ENCODE results near the gene HTR6. TPM values are rescaled to one million over a fixed set of nuclear protein-coding genes. Genes with fewer than 3 reads are reported as not detected.

The HTR6 gene
- total and polyA plus RNA-seq, 2 donors, result 0.02 TPM; not detected in 1

DNA sequence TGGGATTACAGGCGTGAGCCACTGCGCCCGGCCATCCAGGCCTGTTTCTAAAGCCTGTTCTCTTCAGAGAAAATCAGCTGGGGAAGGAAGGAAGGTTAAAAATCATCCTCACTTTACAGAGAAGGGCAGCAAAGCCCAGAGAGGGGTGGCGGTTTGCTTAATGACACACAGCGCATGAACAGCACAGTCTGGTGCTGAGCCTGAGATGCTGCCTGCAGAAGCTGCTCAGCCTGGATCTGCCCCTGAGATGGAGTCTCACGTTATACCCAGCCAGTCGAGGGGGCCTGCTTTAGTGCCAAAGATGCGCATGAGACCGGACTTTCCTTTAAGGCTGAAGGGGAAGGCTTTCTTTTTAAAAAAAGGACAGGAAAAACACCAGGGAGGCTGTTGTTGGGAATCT, 21.3 kb downstream of the HTR6 start:
- Histone ChIP-seq H3K9me3 (ENCODE audit: control insufficient read depth in 2 of 2, insufficient read depth in 1 of 2, low read length in 1 of 2) (peaks cover 0 to 16% of the 10 kb centered on the region in 2 donors), H3K4me1 (ENCODE audit: control insufficient read depth in 2 of 2, insufficient read depth in 2 of 2, low read length in 2 of 2) (no peaks in the 10 kb centered on the region), H3K36me3 (ENCODE audit: control insufficient read depth in 2 of 2, insufficient read depth in 2 of 2, low read length in 1 of 2) (no peaks in the 10 kb centered on the region), H3K27me3 (ENCODE audit: control insufficient read depth in 2 of 2, insufficient read depth in 1 of 2, low read length in 1 of 2) (no peaks in the 10 kb centered on the region), H3K27ac (ENCODE audit: low read depth in 1 of 2, low read length in 1 of 2) (no peak overlapping the region), H3K4me3 (ENCODE audit: low read length in 2 of 2) (no peak overlapping the region)
- no peak for DNase-seq (ENCODE audit: low read depth in 6 of 9, low spot score in 9 of 9)
- 90% methylated on average over 9 of the region's 9 CpGs for WGBS

DNA sequence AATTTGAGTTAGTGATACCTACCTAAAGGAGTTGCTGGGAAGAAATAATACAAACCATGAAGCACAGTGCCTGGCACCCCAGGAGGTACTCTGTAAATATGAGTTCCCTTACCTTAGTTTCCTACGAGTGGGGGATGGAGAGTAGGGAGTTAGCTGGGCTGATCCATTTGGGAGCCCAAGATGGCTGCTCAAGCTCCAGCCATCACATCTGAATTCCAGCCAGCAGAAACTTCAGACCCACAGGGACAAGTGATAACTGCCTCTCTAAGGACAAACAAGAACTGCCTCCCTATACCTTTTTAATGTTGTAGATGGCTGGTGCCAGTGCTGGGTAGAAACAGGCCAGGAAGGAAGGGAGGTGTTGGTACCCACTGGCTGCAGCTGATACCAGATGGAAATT, 22.7 kb downstream of the HTR6 start:
- peaks cover 0 to 16% of the 10 kb centered on the region in 2 donors for H3K9me3 ChIP-seq (ENCODE audit: control insufficient read depth in 2 of 2, insufficient read depth in 1 of 2, low read length in 1 of 2)
- no peaks in the 10 kb centered on the region for H3K27me3 ChIP-seq (ENCODE audit: control insufficient read depth in 2 of 2, insufficient read depth in 1 of 2, low read length in 1 of 2)
- no peak overlapping the region for H3K4me3 ChIP-seq (ENCODE audit: low read length in 2 of 2)
- no peaks in the 10 kb centered on the region for H3K4me1 ChIP-seq (ENCODE audit: control insufficient read depth in 2 of 2, insufficient read depth in 2 of 2, low read length in 2 of 2)
- H3K36me3 ChIP-seq (ENCODE audit: control insufficient read depth in 2 of 2, insufficient read depth in 2 of 2, low read length in 1 of 2), result no peaks in the 10 kb centered on the region
- DNase-seq (ENCODE audit: low read depth in 6 of 9, low spot score in 9 of 9), result no peak
- WGBS, result 100% methylated on average over 1 of the region's 1 CpG
- no peak overlapping the region for H3K27ac ChIP-seq (ENCODE audit: low read depth in 1 of 2, low read length in 1 of 2)

GRCh38 chr1:19688041-19688842, 23.6 kb downstream of the HTR6 start:
- peaks cover 0 to 16% of the 10 kb centered on the region in 2 donors for H3K9me3 ChIP-seq (ENCODE audit: control insufficient read depth in 2 of 2, insufficient read depth in 1 of 2, low read length in 1 of 2)
- no peaks in the 10 kb centered on the region for H3K36me3 ChIP-seq (ENCODE audit: control insufficient read depth in 2 of 2, insufficient read depth in 2 of 2, low read length in 1 of 2)
- 83% methylated on average over 19 of the region's 19 CpGs for WGBS
- H3K4me1 ChIP-seq (ENCODE audit: control insufficient read depth in 2 of 2, insufficient read depth in 2 of 2, low read length in 2 of 2), result no peaks in the 10 kb centered on the region
- H3K4me3 ChIP-seq (ENCODE audit: low read length in 2 of 2), result no peak overlapping the region
- H3K27me3 ChIP-seq (ENCODE audit: control insufficient read depth in 2 of 2, insufficient read depth in 1 of 2, low read length in 1 of 2), result no peaks in the 10 kb centered on the region
- no peak for DNase-seq (ENCODE audit: low read depth in 6 of 9, low spot score in 9 of 9)
- no peak overlapping the region for H3K27ac ChIP-seq (ENCODE audit: low read depth in 1 of 2, low read length in 1 of 2)

- Histone ChIP-seq H3K36me3 (ENCODE audit: control insufficient read depth in 2 of 2, insufficient read depth in 2 of 2, low read length in 1 of 2) (no peaks in the 10 kb centered on the region), H3K4me1 (ENCODE audit: control insufficient read depth in 2 of 2, insufficient read depth in 2 of 2, low read length in 2 of 2) (no peaks in the 10 kb centered on the region), H3K27ac (ENCODE audit: low read depth in 1 of 2, low read length in 1 of 2) (no peak overlapping the region), H3K9me3 (ENCODE audit: control insufficient read depth in 2 of 2, insufficient read depth in 1 of 2, low read length in 1 of 2) (peaks cover 0 to 16% of the 10 kb centered on the region in 2 donors), H3K27me3 (ENCODE audit: control insufficient read depth in 2 of 2, insufficient read depth in 1 of 2, low read length in 1 of 2) (no peaks in the 10 kb centered on the region), H3K4me3 (ENCODE audit: low read length in 2 of 2) (no peak overlapping the region)
- 97% methylated on average over 5 of the region's 5 CpGs for WGBS
- DNase-seq (ENCODE audit: low read depth in 6 of 9, low spot score in 9 of 9), result no peak
Observed at GRCh38 chr1:19689085-19689757, 24.5 kb downstream of the HTR6 start.

- WGBS, result 98% methylated on average over 3 of the region's 3 CpGs
- no peak overlapping the region for H3K4me3 ChIP-seq (ENCODE audit: low read length in 2 of 2)
- H3K36me3 ChIP-seq (ENCODE audit: control insufficient read depth in 2 of 2, insufficient read depth in 2 of 2, low read length in 1 of 2), result no peaks in the 10 kb centered on the region
- peaks cover 0 to 16% of the 10 kb centered on the region in 2 donors for H3K9me3 ChIP-seq (ENCODE audit: control insufficient read depth in 2 of 2, insufficient read depth in 1 of 2, low read length in 1 of 2)
- no peaks in the 10 kb centered on the region for H3K4me1 ChIP-seq (ENCODE audit: control insufficient read depth in 2 of 2, insufficient read depth in 2 of 2, low read length in 2 of 2)
- no peak overlapping the region for H3K27ac ChIP-seq (ENCODE audit: low read depth in 1 of 2, low read length in 1 of 2)
- H3K27me3 ChIP-seq (ENCODE audit: control insufficient read depth in 2 of 2, insufficient read depth in 1 of 2, low read length in 1 of 2), result no peaks in the 10 kb centered on the region
- DNase-seq (ENCODE audit: low read depth in 6 of 9, low spot score in 9 of 9), result no peak
Observed at GRCh38 chr1:19689856-19690255, 25.2 kb downstream of the HTR6 start.

- 91% methylated on average over 7 of the region's 7 CpGs for WGBS
- no peak for DNase-seq (ENCODE audit: low read depth in 6 of 9, low spot score in 9 of 9)
- Histone ChIP-seq H3K36me3 (ENCODE audit: control insufficient read depth in 2 of 2, insufficient read depth in 2 of 2, low read length in 1 of 2) (no peaks in the 10 kb centered on the region), H3K4me1 (ENCODE audit: control insufficient read depth in 2 of 2, insufficient read depth in 2 of 2, low read length in 2 of 2) (no peaks in the 10 kb centered on the region), H3K27ac (ENCODE audit: low read depth in 1 of 2, low read length in 1 of 2) (no peak overlapping the region), H3K4me3 (ENCODE audit: low read length in 2 of 2) (no peak overlapping the region), H3K9me3 (ENCODE audit: control insufficient read depth in 2 of 2, insufficient read depth in 1 of 2, low read length in 1 of 2) (peaks cover 0 to 16% of the 10 kb centered on the region in 2 donors), H3K27me3 (ENCODE audit: control insufficient read depth in 2 of 2, insufficient read depth in 1 of 2, low read length in 1 of 2) (no peaks in the 10 kb centered on the region)
Observed at GRCh38 chr1:19690342-19690741, 25.7 kb downstream of the HTR6 start.

DNA sequence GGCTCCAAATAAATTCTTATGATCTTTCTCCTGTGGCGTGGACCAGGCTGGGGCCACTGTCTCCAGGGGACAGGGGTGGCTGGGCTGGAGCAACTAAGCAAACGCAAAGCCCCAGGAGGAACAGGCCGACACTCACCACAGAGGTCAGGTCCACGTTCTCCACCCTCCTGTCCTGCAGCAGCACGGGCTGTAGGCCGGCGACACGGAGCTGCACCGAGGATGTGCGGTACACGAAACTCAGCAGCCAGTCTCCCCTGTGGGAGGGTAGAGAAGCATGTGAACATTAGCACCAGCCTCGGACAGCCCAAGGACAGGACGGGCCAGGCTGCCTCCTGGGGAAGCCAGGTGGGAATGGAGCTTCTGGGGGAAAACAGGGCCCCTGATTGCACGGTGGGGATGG, 29.6 kb downstream of the HTR6 start:
- peaks cover 0 to 14% of the 10 kb centered on the region in 2 donors for H3K9me3 ChIP-seq (ENCODE audit: control insufficient read depth in 2 of 2, insufficient read depth in 1 of 2, low read length in 1 of 2)
- H3K4me3 ChIP-seq (ENCODE audit: low read length in 2 of 2), result no peak overlapping the region
- H3K36me3 ChIP-seq (ENCODE audit: control insufficient read depth in 2 of 2, insufficient read depth in 2 of 2, low read length in 1 of 2), result no peaks in the 10 kb centered on the region
- no peaks in the 10 kb centered on the region for H3K27me3 ChIP-seq (ENCODE audit: control insufficient read depth in 2 of 2, insufficient read depth in 1 of 2, low read length in 1 of 2)
- no peaks in the 10 kb centered on the region for H3K4me1 ChIP-seq (ENCODE audit: control insufficient read depth in 2 of 2, insufficient read depth in 2 of 2, low read length in 2 of 2)
- 95% methylated on average over 14 of the region's 14 CpGs for WGBS
- no peak for DNase-seq (ENCODE audit: low read depth in 6 of 9, low spot score in 9 of 9)
- H3K27ac ChIP-seq (ENCODE audit: low read depth in 1 of 2, low read length in 1 of 2), result no peak overlapping the region

DNA sequence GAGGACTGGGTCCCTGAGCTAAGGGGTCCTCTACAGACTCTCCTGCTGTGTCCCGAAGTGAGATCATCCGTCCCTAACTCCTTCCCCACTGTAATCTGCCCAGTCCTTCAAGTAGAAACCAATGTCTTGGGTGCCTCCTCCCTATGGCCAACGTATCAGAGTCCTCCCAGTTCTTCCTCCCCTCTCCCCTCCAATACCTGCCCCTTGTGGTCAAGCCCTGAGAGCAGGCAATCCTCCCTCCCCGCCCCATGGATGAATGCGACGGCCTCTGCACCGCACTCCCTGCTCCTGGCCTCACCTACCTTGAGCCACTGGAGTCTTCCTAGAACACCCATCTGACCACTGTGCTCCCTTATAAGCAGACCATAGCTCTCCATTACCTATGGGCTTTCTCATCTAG, 31.1 kb downstream of the HTR6 start:
- Histone ChIP-seq H3K36me3 (ENCODE audit: control insufficient read depth in 2 of 2, insufficient read depth in 2 of 2, low read length in 1 of 2) (no peaks in the 10 kb centered on the region), H3K4me3 (ENCODE audit: low read length in 2 of 2) (no peak overlapping the region), H3K9me3 (ENCODE audit: control insufficient read depth in 2 of 2, insufficient read depth in 1 of 2, low read length in 1 of 2) (no peaks in the 10 kb centered on the region), H3K4me1 (ENCODE audit: control insufficient read depth in 2 of 2, insufficient read depth in 2 of 2, low read length in 2 of 2) (no peaks in the 10 kb centered on the region), H3K27me3 (ENCODE audit: control insufficient read depth in 2 of 2, insufficient read depth in 1 of 2, low read length in 1 of 2) (no peaks in the 10 kb centered on the region), H3K27ac (ENCODE audit: low read depth in 1 of 2, low read length in 1 of 2) (no peak overlapping the region)
- 89% methylated on average over 7 of the region's 7 CpGs for WGBS
- no peak for DNase-seq (ENCODE audit: low read depth in 6 of 9, low spot score in 9 of 9)

DNA sequence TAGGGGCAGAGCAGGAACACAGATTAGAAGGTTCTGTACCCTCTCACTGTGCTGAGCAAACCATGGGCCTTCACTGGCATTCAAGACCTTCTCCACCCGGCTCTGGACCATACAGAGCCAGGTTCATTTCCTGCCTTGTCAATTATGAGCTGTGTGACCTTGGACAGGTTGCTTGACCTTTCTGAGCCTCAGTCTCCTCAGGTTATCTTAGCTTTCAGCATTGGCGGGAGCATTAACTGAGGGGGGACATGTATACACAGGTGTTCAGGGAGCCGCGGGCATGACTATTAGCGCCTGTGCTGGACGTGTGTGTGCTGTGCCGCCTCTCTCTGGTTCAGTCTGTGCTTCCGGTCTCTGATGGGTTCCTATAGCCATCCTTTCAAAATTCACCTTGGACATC, 32.1 kb downstream of the HTR6 start:
- no peaks in the 10 kb centered on the region for H3K36me3 ChIP-seq (ENCODE audit: control insufficient read depth in 2 of 2, insufficient read depth in 2 of 2, low read length in 1 of 2)
- H3K27me3 ChIP-seq (ENCODE audit: control insufficient read depth in 2 of 2, insufficient read depth in 1 of 2, low read length in 1 of 2), result no peaks in the 10 kb centered on the region
- no peak overlapping the region for H3K27ac ChIP-seq (ENCODE audit: low read depth in 1 of 2, low read length in 1 of 2)
- no peaks in the 10 kb centered on the region for H3K4me1 ChIP-seq (ENCODE audit: control insufficient read depth in 2 of 2, insufficient read depth in 2 of 2, low read length in 2 of 2)
- 97% methylated on average over 8 of the region's 8 CpGs for WGBS
- no peak for DNase-seq (ENCODE audit: low read depth in 6 of 9, low spot score in 9 of 9)
- H3K4me3 ChIP-seq (ENCODE audit: low read length in 2 of 2), result no peak overlapping the region
- no peaks in the 10 kb centered on the region for H3K9me3 ChIP-seq (ENCODE audit: control insufficient read depth in 2 of 2, insufficient read depth in 1 of 2, low read length in 1 of 2)
